Ectodermal cell (in vitro differentiated cells): Measurements from ENCODE around the gene FGF11.
"Not testable (repeated sequence)": the region's sequence is repeated elsewhere in the genome, so short reads cannot be mapped to it uniquely, and the experiment has no call there.

Source experiments
- H3K27ac ChIP-seq: 2 replicates; pipeline ENCODE4 v1.7.0; 2013; ENCODE audit warnings: mild to moderate bottlenecking, low read depth, low read length; ENCODE audit not compliant: insufficient read depth, poor library complexity, severe bottlenecking
- H3K27me3 ChIP-seq: 2 replicates; pipeline ENCODE4 v1.7.0; 2013; ENCODE audit warnings: mild to moderate bottlenecking, low read length; ENCODE audit not compliant: insufficient read depth, control insufficient read depth, poor library complexity, severe bottlenecking
- H3K36me3 ChIP-seq: one replicate; pipeline ENCODE4 v1.7.0; 2013; ENCODE audit warnings: low read length; ENCODE audit not compliant: control insufficient read depth, insufficient read depth
- H3K4me1 ChIP-seq: one replicate; pipeline ENCODE4 v1.7.0; 2013; ENCODE audit warnings: low read length; ENCODE audit not compliant: control insufficient read depth, insufficient read depth
- H3K4me3 ChIP-seq: 2 replicates; pipeline ENCODE4 v1.7.0; 2013; ENCODE audit warnings: low read depth, low read length, control low read depth; ENCODE audit not compliant: insufficient read depth
- H3K9me3 ChIP-seq: 2 replicates; pipeline ENCODE4 v1.7.0; 2013; ENCODE audit warnings: mild to moderate bottlenecking, low read length, moderate library complexity; ENCODE audit not compliant: control insufficient read depth
- WGBS, 2 experiments: methylation state at CpG; one replicate each; pipeline ENCODE4 v1.1.7; 2013; ENCODE audit warnings: missing lambda C conversion rate in 2 of 2; 5-methylcytosine and 5-hydroxymethylcytosine counted together

FGF11 gene

GRCh38 chr17:7470457-7470973 lies 31.2 kb downstream of the FGF11 start:
- not testable (repeated sequence) for H3K4me3 ChIP-seq, H3K36me3 ChIP-seq

GRCh38 chr17:7471729-7472128 lies 32.4 kb downstream of the FGF11 start:
- Histone ChIP-seq H3K27me3 (no peaks in the 10 kb centered on the region), H3K27ac (no peak overlapping the region), H3K9me3 (no peaks in the 10 kb centered on the region), H3K36me3 (no peaks in the 10 kb centered on the region), H3K4me1 (peaks cover 6% of the 10 kb centered on the region), H3K4me3 (no peak overlapping the region)
- WGBS, 2 experiments = 90 to 98% methylated on average over 2 of the region's 2 CpGs

More at GRCh38 chr17:7470457-7470973, 31.2 kb downstream of the FGF11 start:
- WGBS, 2 experiments = 94 to 96% methylated on average over 8 of the region's 8 CpGs
- not testable (repeated sequence) for H3K27me3 ChIP-seq, H3K4me1 ChIP-seq, H3K27ac ChIP-seq, H3K9me3 ChIP-seq

GRCh38 chr17:7474767-7475166 lies 35.5 kb downstream of the FGF11 start:
- peaks cover 19% of the 10 kb centered on the region for H3K4me1 ChIP-seq
- 91 to 93% methylated on average over 8 of the region's 8 CpGs for WGBS, 2 experiments
- H3K27ac ChIP-seq, H3K36me3 ChIP-seq, H3K9me3 ChIP-seq, H3K4me3 ChIP-seq, H3K27me3 ChIP-seq: not testable (repeated sequence)

GRCh38 chr17:7475764-7476422 lies 36.6 kb downstream of the FGF11 start:
- Histone ChIP-seq H3K4me1 (peaks cover 25% of the 10 kb centered on the region), H3K27ac (no peak overlapping the region), H3K4me3 (no peak overlapping the region), H3K9me3 (no peaks in the 10 kb centered on the region), H3K36me3 (no peaks in the 10 kb centered on the region), H3K27me3 (no peaks in the 10 kb centered on the region)
- WGBS, 2 experiments = 92 to 95% methylated on average over 15 of the region's 15 CpGs

- H3K4me3 ChIP-seq = no peak overlapping the region
- H3K27ac ChIP-seq = no peak overlapping the region
- H3K36me3 ChIP-seq = no peaks in the 10 kb centered on the region
- H3K9me3 ChIP-seq = no peaks in the 10 kb centered on the region
- H3K27me3 ChIP-seq = no peaks in the 10 kb centered on the region
- peaks cover 27% of the 10 kb centered on the region for H3K4me1 ChIP-seq
- 55 to 68% methylated on average over 3 of the region's 3 CpGs for WGBS, 2 experiments
Measured at GRCh38 chr17:7476494-7476893, 37.2 kb downstream of the FGF11 start.

GRCh38 chr17:7476951-7477350 lies 37.6 kb downstream of the FGF11 start:
- H3K27ac ChIP-seq = no peak overlapping the region
- no peaks in the 10 kb centered on the region for H3K9me3 ChIP-seq
- no peak overlapping the region for H3K4me3 ChIP-seq
- H3K36me3 ChIP-seq = no peaks in the 10 kb centered on the region
- no peaks in the 10 kb centered on the region for H3K27me3 ChIP-seq
- WGBS, 2 experiments = 95 to 98% methylated on average over 5 of the region's 5 CpGs
- H3K4me1 ChIP-seq = peaks cover 31% of the 10 kb centered on the region

- 69 to 73% methylated on average over 26 of the region's 26 CpGs for WGBS, 2 experiments
- Histone ChIP-seq H3K4me3 (peak overlapping the region; percentile 71), H3K27me3 (no peaks in the 10 kb centered on the region), H3K27ac (no peak overlapping the region), H3K36me3 (no peaks in the 10 kb centered on the region), H3K4me1 (peaks cover 34% of the 10 kb centered on the region), H3K9me3 (no peaks in the 10 kb centered on the region)
Measured at GRCh38 chr17:7477392-7478275, 38.3 kb downstream of the FGF11 start.

- no peaks in the 10 kb centered on the region for H3K27me3 ChIP-seq
- 35% methylated on average over 40 of the region's 40 CpGs for WGBS, 2 experiments
Measured at GRCh38 chr17:7478276-7479212, 39.2 kb downstream of the FGF11 start.

GRCh38 chr17:7479213-7480088 lies 40.1 kb downstream of the FGF11 start, which contains the start of gene ZBTB4:
Gene ZBTB4, minus strand, starts transcription at chr17:7479631. Its CDS starts 12,830 bp downstream, at chr17:7466801.
- H3K27me3 ChIP-seq = no peaks in the 10 kb centered on the region
- H3K36me3 ChIP-seq = no peaks in the 10 kb centered on the region
- peak within 1 kb of the TSS; percentile 79 for H3K27ac ChIP-seq
- 1% methylated on average over 78 to 85 of the region's 92 CpGs for WGBS, 2 experiments
- H3K4me3 ChIP-seq = peak within 1 kb of the TSS; percentile 71
- H3K9me3 ChIP-seq = no peaks in the 10 kb centered on the region
- peaks cover 42% of the 10 kb centered on the region for H3K4me1 ChIP-seq

More at GRCh38 chr17:7478276-7479212, 39.2 kb downstream of the FGF11 start:
- H3K36me3 ChIP-seq = no peaks in the 10 kb centered on the region
- H3K4me3 ChIP-seq = peak overlapping the region; percentile 71
- peaks cover 42% of the 10 kb centered on the region for H3K4me1 ChIP-seq
- no peaks in the 10 kb centered on the region for H3K9me3 ChIP-seq
- peak overlapping the region; percentile 60 for H3K27ac ChIP-seq
